ENCODE results near the gene LRRD1. TPM values are rescaled to one million over a fixed set of nuclear protein-coding genes. Genes with fewer than 3 reads are reported as not detected.

Gene LRRD1
- total RNA-seq, 4 donors from 2014 or later, result 0.39 to 0.44 (median 0.42) TPM; not detected in 1

DNA sequence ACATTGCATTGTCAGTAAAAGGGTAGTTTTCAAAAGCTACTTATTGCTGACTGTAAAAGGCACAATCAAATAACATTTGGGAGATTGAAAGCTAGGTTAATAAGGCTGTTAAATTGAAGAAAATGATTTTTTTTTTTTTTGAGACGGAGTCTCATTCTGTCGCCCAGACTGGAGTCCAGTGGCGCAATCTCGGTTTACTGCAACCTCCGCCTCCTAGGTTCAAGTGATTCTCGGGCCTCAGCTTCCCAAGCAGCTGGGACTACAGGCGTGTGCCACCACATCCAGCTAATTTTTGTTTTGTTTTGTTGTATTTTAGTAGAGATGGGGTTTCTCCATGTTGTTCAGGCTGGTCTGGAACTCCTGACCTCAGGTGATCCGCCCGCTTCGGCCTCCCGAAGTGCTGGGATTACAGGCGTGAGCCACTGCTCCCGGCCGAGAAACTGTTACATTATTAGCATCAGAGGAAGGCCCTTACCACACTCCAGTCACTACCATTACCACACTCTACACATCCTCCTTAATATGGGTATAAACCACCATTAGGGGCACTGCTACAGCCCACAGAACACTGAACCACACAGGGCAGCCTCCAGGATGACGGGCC is 45.7 kb downstream of the LRRD1 start:
- peak overlapping the region; percentile 95 to 98 (median 97) for H3K27ac ChIP-seq
- no peaks in the 10 kb centered on the region for H3K9me3 ChIP-seq
- H3K36me3 ChIP-seq, result peaks cover 0 to 26% (median 4%) of the 10 kb centered on the region in 3 donors
- peaks cover 0 to 33% (median 8%) of the 10 kb centered on the region in 4 donors for H3K4me1 ChIP-seq
- DNase-seq (ENCODE audit: low spot score in 2 of 2), result no peak
- TF ChIP-seq, protein P1, sequence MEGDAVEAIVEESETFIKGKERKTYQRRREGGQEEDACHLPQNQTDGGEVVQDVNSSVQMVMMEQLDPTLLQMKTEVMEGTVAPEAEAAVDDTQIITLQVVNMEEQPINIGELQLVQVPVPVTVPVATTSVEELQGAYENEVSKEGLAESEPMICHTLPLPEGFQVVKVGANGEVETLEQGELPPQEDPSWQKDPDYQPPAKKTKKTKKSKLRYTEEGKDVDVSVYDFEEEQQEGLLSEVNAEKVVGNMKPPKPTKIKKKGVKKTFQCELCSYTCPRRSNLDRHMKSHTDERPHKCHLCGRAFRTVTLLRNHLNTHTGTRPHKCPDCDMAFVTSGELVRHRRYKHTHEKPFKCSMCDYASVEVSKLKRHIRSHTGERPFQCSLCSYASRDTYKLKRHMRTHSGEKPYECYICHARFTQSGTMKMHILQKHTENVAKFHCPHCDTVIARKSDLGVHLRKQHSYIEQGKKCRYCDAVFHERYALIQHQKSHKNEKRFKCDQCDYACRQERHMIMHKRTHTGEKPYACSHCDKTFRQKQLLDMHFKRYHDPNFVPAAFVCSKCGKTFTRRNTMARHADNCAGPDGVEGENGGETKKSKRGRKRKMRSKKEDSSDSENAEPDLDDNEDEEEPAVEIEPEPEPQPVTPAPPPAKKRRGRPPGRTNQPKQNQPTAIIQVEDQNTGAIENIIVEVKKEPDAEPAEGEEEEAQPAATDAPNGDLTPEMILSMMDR (IDR thresholded peaks at IDR 0.05), result no peak
- TF ChIP-seq EP300 (IDR thresholded peaks at IDR 0.05) (no peak), POLR2A (IDR thresholded peaks at IDR 0.05) (no peak)
- H3K4me3 ChIP-seq, result peak overlapping the region; percentile 69 to 96 (median 84)
- no peaks in the 10 kb centered on the region for H3K27me3 ChIP-seq
- 33 to 35% methylated on average over 14 to 15 of the region's 15 CpGs for WGBS, 2 donors

DNA sequence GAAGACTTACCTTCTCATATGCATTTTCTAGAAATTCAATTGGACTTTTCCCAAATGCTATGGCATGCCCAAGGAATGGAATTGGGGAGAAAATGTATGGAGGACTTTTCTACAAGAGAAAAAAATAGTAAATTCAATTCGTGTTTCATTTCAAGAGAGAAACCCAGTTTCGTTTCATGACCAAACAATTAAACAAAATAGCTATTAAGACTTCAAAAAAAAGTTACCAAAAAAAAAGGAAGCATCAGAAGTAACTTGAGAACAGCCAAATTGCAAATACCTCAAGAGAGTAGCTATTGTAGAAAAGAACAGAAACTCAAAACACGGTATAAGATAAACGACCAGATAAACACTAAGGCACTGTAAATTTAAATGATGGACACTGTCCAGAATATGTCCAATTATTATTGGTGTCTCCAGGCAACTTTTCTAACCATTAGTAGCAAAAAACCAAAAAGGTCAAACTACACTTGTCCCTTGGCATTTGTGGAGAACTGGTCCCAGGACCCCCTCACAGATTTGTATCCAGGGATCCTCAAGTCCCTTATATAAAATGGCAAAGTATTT is 47.1 kb downstream of the LRRD1 start:
- no peak for TF ChIP-seq POLR2A (IDR thresholded peaks at IDR 0.05)
- TF ChIP-seq EP300 (IDR thresholded peaks at IDR 0.05), result no peak
- TF ChIP-seq, protein P1 (IDR thresholded peaks at IDR 0.05), result no peak
- DNase-seq (ENCODE audit: low spot score in 2 of 2), result no peak
- Histone ChIP-seq H3K4me3 (no peak overlapping the region), H3K4me1 (peaks cover 0 to 33% (median 8%) of the 10 kb centered on the region in 4 donors), H3K27me3 (no peaks in the 10 kb centered on the region), H3K9me3 (no peaks in the 10 kb centered on the region), H3K27ac (peak overlapping the region in 1 of 4 donors; percentile 39), H3K36me3 (peaks cover 0 to 40% (median 4%) of the 10 kb centered on the region in 3 donors)
- 26 to 27% methylated on average over 4 of the region's 4 CpGs for WGBS, 2 donors

DNA sequence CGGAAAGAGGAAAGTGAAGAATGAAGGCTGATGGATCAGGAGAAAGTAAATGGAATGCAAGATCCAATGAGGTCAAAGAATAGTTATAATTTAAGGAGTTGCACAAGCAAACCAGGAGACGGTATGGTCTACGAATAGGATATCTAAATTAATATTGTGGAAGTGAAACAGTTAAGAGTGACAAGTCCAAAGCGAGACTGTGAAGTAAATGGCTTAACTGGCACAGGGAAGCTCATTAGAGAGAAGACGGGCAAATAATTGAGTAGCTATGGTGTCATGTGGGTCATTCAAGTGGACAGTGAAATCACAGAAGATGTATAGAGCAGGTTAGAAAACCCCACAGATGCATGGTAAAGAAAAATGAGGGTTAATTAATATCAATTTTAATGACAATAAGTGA is 47.8 kb downstream of the LRRD1 start:
- WGBS, 2 donors, result 81 to 83% methylated on average over 5 of the region's 5 CpGs
- TF ChIP-seq EP300 (IDR thresholded peaks at IDR 0.05) (no peak), POLR2A (IDR thresholded peaks at IDR 0.05) (no peak)
- TF ChIP-seq, protein P1 (IDR thresholded peaks at IDR 0.05), result no peak

DNA sequence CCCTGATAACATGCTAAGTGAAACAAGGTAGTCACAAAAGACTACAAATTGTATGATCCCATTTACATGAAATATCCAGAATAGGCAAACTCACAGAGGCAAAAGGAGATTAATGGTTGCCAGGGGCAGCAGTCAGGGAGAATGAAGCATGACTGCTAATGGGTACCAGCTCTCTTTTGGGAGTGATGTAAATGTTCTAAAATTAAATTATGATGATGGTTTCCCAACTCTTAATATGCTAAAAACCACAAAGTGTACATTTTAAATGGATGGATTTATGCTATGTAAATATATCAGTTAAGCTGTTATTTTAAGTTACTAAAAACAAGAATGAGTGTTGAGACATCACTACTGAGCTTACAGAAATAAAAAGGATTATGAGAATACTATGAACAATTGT is 57.3 kb downstream of the LRRD1 start:
- H3K27ac ChIP-seq, result no peak overlapping the region
- no peak overlapping the region for H3K4me3 ChIP-seq
- H3K9me3 ChIP-seq, result peaks cover 0 to 8% (median 0%) of the 10 kb centered on the region in 4 donors
- TF ChIP-seq, protein P1 (IDR thresholded peaks at IDR 0.05), result no peak
- no peak for TF ChIP-seq EP300 (IDR thresholded peaks at IDR 0.05)
- no peak for TF ChIP-seq POLR2A (IDR thresholded peaks at IDR 0.05)
- no peak for DNase-seq (ENCODE audit: low spot score in 2 of 2)
- peaks cover 0 to 86% (median 3%) of the 10 kb centered on the region in 3 donors for H3K36me3 ChIP-seq
- H3K4me1 ChIP-seq, result peaks cover 0 to 6% (median 0%) of the 10 kb centered on the region in 4 donors
- no peaks in the 10 kb centered on the region for H3K27me3 ChIP-seq

More for the DNA sequence above, 47.8 kb downstream of the LRRD1 start:
- no peak for DNase-seq (ENCODE audit: low spot score in 2 of 2)
- H3K4me1 ChIP-seq, result peaks cover 0 to 33% (median 8%) of the 10 kb centered on the region in 4 donors
- H3K9me3 ChIP-seq, result no peaks in the 10 kb centered on the region
- no peak overlapping the region for H3K27ac ChIP-seq
- no peak overlapping the region for H3K4me3 ChIP-seq
- no peaks in the 10 kb centered on the region for H3K27me3 ChIP-seq
- H3K36me3 ChIP-seq, result peaks cover 0 to 48% (median 4%) of the 10 kb centered on the region in 3 donors

DNA sequence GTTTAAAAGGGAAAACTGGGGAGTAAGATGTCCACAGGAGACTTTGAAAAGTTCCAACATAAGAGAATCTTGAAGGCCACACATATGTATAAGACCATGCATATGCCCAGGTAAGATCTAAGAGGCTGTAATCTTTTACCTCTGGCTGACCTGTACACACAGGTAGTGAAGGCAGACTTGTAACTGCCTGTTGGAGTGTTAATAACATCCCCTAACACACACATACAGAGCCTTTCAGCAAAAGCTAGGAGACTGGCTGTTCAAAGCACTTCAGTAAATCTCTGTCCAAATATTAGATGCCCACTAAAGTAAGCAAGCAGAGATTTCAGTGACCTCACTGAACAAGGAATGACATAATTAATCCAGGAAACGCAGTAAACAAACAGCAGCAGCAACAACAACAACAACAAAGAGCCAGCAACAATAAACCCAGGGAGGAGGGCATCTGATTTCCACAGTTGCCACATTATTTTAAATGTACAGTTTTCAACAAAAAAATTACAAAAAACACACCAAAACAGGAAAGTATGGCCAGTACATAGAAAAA is 59.7 kb downstream of the LRRD1 start:
- Histone ChIP-seq H3K4me3 (no peak overlapping the region), H3K27me3 (no peaks in the 10 kb centered on the region), H3K9me3 (peaks cover 0 to 8% (median 0%) of the 10 kb centered on the region in 4 donors), H3K4me1 (peaks cover 0 to 6% (median 0%) of the 10 kb centered on the region in 4 donors), H3K27ac (no peak overlapping the region), H3K36me3 (peaks cover 0 to 84% (median 3%) of the 10 kb centered on the region in 3 donors)
- 80 to 87% methylated on average over 1 of the region's 1 CpG for whole genome bisulfite sequencing, 2 donors
- TF ChIP-seq, protein P1 (IDR thresholded peaks at IDR 0.05), result no peak
- TF ChIP-seq POLR2A (IDR thresholded peaks at IDR 0.05) (no peak), EP300 (IDR thresholded peaks at IDR 0.05) (no peak)
- no peak for DNase-seq (ENCODE audit: low spot score in 2 of 2)
